DOHH2 (cell line): Measurements from ENCODE around the gene SLC12A4.

ENCODE experiments used
- CTCF ChIP-seq: fragments of 200-600 bp; sonication (generic); IDR thresholded peaks from one replicate; pipeline ENCODE4 v1.5.1; 2014; ENCODE audit warnings: antibody characterized with exemption, mild to moderate bottlenecking, low read depth, low read length; ENCODE audit not compliant: poor library complexity, severe bottlenecking
- EZH2phosphoT487 ChIP-seq: fragments of 200-600 bp; sonication (generic); IDR thresholded peaks from 2 replicates; pipeline ENCODE4 v1.6.1; 2017; ENCODE audit warnings: borderline replicate concordance, mild to moderate bottlenecking, antibody characterized with exemption, low read length, moderate library complexity, mixed read lengths

GRCh38 chr16:67944690-67945391 is 23.6 kb downstream of the SLC12A4 start:
- TF ChIP-seq CTCF (no peak), EZH2phosphoT487 (no peak)
